ENCODE data around the gene SMAGP.

Gene SMAGP

GRCh38 chr12:51195841-51196240 is 74.4 kb downstream of the SMAGP start:
- no peak for DNase-seq (ENCODE audit: low read depth)

Measured in activated T-cell treated with anti-CD3 and anti-CD28 coated beads for 24 hours (primary cell).